SK-N-DZ (cell line): ENCODE data around the gene C1RL.
"Not testable (repeated sequence)": the region's sequence is repeated elsewhere in the genome, so short reads cannot be mapped to it uniquely, and the experiment has no call there.

Source experiments
- DNase-seq: peaks from one replicate; pipeline ENCODE4 v3.0.0-alpha.2; 2015; ENCODE audit warnings: low spot score

The C1RL gene

DNA sequence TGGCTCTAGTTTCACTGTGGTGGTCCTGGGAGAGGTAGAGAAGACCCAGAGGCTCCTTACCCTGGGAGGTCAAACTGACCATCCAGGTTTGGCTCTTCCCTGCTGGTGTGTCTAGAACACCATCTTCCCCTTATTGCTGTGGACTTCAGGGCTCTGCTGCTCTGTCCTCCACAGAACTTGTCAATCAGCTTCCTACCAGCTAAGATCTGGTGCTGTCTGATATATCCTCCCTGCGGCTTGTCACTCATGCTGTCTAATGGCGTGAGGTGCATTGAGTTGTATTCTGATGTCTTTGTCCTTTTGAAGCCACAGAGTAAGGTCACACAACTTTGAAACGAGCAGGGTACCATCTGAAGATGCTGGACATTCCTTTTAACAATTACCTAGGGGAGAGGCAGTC, 7.2 kb upstream of the C1RL start:
- no peak for DNase-seq

GRCh38 chr12:7114851-7115250, 5.8 kb upstream of the C1RL start:
- no peak for DNase-seq

DNA sequence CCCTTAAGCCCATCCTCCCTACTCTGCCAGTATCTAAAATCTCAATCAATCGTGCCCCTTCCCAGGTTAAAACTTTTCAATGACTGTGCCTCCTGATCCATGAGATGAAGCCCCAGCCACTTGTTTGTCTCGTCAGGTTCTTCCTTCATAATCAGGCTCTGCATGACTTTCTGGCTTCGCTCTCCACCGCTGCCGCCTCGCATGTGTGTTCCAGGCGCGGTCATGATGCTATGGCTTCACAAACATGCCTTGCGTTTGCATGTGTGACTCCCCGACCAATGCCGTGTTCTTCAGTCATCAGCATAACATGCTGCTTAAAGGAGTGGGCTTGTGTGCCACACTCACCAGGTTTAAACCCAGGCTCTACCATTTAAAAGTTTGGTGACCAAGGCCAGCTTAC, 5.0 kb upstream of the C1RL start:
- DNase-seq = no peak

- peak; percentile 53 for DNase-seq
Observed at GRCh38 chr12:7113389-7113871, 4.4 kb upstream of the C1RL start.

- no peak for DNase-seq
Observed at GRCh38 chr12:7112041-7112440, 3.0 kb upstream of the C1RL start.

GRCh38 chr12:7110661-7111060, 1.6 kb upstream of the C1RL start:
- DNase-seq = no peak

- no peak for DNase-seq
Observed at GRCh38 chr12:7109572-7109920, 532 bp upstream of the C1RL start.

- DNase-seq = peak; percentile 82
Observed at GRCh38 chr12:7108003-7108795, 815 bp downstream of the C1RL start.

DNA sequence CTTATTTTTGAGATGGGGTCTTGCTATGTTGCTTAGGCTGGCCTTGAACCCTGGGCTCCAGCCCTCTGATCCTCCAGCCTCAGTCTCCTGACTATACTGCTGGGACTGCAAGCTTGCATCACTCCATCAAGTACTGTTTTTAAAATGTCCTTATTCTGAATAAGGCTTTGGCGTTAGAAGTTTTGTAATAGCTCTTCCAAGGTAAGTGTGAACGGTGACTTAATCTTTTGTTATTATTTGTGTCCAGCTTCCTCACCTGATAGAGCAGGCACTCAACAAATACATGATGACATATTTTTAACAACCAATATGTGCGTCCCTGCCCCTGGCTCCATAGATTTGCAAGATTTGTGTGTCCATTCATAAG, 1.4 kb downstream of the C1RL start:
- DNase-seq = no peak

GRCh38 chr12:7107181-7107580, 1.8 kb downstream of the C1RL start:
- not testable (repeated sequence) for DNase-seq

DNA sequence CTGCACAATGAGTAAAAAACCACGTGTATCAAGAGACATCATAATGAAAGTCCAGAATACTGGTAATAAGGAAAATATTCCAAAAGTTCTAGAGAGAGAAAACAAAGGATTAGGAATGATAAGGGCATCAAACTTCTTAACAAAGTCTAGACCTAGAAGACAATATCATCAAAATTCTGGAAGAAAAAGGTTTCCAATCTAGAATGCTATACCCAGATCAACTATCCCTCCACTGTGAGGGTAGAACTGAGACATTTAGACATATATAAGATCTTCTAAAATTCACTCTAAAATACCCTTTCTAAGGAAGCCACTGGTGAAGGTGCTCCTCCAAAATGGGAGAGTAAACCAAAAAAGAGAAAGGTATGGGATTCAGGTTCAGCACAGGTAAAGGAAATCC, 2.9 kb downstream of the C1RL start:
- no peak for DNase-seq

- no peak for DNase-seq
Observed at GRCh38 chr12:7103837-7104584, 5.0 kb downstream of the C1RL start.

DNA sequence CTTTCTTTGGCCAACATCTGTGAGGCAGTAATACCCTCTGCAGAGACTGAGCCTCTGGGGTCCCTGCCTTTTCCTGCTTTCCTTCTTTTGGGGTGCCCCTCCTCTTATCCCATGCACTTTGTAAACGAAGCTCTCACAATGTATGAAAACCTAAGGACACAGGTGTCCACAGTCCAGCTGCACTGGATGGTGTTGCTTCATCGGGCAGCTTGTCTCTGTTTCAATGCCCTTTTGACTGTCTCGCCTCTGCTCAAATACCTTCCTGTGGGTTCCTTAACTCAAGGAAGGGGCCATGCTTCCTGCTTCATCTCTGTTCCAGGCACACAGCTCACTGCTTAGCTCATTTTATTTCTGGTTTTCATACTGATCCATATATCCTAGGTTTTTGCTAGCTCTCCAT, 6.4 kb downstream of the C1RL start:
- DNase-seq = no peak

DNA sequence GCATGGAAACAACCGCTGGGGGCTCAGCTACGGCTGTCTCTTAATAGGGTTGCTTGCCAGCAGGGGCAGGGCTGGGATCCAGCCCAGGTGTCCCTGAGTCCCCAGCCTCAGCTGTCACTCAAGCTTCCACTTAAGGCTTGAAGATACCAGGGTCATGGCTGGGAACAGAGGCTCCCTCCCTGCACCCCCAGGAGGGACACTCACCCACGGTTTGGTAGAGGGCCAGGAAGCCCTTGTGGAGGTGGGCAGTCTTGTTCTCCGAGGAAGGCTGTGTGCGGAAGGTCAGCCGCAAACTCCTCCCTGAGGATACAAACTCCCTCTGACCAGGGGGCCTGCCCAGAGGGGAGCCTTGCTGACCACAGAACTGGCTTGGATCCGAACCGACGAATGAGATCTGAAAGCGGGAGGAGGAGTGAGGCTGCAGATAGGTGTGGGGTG, 7.3 kb downstream of the C1RL start:
- no peak for DNase-seq

DNA sequence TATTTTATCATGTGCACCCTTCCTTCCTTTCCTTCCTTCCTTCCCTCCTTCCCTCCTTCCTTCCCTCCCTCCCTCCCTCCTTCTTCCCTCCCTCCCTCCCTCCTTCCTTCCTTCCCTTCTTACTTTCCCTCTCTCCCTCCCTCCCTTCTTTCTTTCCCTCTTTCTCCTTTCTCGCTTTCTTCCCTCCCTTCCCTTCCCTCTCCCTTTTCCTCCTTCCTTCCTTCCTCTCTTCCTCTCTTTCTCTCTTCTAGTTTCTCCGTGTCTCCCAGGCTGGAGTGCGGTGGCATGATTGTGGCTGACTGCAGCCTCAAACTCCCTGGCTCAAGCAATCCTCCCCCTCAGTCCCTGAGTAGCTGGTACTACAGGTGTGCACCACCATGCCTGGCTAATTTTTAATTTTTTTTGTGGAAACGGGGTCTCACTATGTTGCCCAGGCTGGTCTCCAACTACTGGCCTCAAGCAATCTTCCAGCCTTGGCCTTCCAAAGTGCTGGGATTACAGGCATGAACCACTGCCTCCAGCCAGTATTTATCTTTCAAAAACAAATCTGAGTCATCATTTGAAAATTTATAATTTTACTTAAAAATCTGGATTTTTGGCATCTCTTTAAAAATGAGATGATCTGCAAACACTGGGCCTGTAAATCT, 7.8 kb downstream of the C1RL start:
- no peak for DNase-seq

DNA sequence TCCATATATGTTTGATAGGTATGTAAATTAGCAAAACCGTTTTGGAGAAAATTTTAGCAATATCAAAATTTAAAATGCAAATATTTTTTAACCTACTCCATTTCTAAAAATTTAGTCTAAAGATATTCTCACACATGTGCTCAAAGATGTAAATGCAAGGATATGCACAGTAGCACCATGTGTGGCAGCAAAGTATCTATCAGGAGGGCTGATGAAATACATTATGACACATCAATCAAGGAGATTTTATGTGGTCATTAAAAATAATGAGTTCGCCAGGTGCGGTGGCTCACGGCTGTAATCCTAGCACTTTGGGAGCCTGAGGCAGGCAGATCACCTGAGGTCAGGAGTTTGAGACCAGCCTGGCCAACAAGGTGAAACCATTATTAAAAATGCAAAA, 8.8 kb downstream of the C1RL start:
- DNase-seq = no peak

DNA sequence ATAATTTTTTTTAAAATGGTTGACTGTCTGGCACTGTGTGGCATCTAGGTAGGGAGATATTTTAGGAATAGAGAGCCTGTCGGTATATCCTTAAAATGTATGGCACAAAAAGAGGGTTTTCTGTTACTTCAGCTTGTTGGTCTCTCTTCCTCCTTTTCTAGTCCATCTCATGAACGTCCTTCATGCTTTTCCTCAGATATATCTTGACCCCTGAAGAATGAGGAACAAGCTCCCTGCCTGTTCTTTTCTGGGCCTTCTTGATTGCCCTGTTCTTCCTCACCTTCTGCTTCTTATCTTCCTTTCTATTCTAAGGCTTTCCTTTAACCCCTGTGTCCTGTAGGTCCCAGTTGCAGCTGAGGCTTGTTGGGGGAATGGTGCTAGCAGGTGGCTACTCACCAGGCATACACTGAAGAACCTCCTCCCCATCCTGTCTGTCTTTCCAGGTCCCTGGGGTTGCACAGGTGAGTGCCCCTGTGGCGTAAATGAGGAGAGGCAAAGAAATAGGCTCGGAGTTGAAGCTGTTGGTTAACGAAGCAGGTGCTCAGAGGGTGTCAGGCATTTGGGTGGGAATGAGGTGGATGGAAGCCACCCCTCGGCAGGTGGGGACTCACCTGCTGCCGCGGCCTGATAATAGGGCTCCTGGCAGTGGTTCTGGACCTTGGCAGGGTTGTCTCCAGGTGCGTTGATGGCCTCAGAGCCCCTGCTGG, 9.6 kb downstream of the C1RL start:
- no peak for DNase-seq

DNA sequence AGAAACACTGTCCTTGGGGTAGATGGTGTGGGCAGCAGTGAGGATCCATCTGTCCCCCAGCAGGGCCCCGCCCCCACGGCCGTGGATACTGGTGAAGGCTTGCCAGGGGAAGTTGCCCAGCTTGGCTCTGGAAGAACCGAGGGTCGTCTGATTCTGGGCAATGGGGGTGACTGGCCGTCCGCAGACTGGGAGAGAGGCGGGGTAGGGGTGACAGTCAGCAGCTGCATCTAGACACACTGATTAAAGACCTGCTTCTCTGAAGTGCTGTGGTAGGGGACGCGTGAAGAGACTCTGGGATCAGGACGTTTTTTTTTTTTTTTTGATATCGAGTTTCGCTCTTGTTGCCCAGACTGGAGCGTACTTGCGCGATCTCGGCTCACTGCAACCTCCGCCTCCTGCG, 12.0 kb downstream of the C1RL start:
- peak; percentile 49 for DNase-seq

- DNase-seq = no peak
Observed at GRCh38 chr12:7096006-7096932, 12.7 kb downstream of the C1RL start.

DNA sequence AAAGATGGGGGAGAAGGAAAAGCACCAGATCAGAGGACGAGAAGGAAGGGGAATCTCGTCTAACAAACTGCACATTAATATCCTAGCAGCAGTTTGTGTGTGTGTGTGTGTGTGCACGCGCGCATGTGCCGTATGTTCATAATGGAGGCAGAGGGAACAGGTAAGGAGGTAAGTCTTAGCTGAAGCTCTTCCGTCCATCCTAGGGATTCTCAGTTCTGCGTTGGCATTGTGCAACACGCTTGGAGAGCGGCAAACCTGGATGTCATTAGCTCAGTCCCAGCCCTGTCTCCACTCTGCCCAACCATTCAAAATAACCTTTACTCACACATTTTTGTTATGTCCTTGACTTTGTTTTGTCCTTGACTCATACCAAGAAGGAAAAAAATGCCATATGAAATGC, 15.1 kb downstream of the C1RL start:
- no peak for DNase-seq

GRCh38 chr12:7093486-7093885, 15.5 kb downstream of the C1RL start:
- DNase-seq = no peak
